Skeletal muscle satellite cell (primary cell): ENCODE data around the gene DGKD.

Experiments
- H3K27me3 ChIP-seq: 2 replicates; pipeline ENCODE4 v1.7.0; 2013; ENCODE audit warnings: low read length; ENCODE audit not compliant: control insufficient read depth, insufficient read depth
- H3K36me3 ChIP-seq: 2 replicates; pipeline ENCODE4 v1.7.0; 2013; ENCODE audit warnings: mild to moderate bottlenecking, control low read depth, low read length; ENCODE audit not compliant: insufficient read depth
- H3K4me1 ChIP-seq: 2 replicates; pipeline ENCODE4 v1.7.0; 2013; ENCODE audit warnings: low read length; ENCODE audit not compliant: control insufficient read depth, insufficient read depth
- H3K4me2 ChIP-seq: 2 replicates; pipeline ENCODE4 v1.7.0; 2013; ENCODE audit warnings: mild to moderate bottlenecking, low read length
- H3K4me3 ChIP-seq: 2 replicates; pipeline ENCODE4 v1.7.0; 2013; ENCODE audit warnings: low read length
- H3K9ac ChIP-seq: 2 replicates; pipeline ENCODE4 v1.7.0; 2013; ENCODE audit warnings: mild to moderate bottlenecking, low read depth, low read length, moderate library complexity
- H3K9me3 ChIP-seq: replicated peaks from 2 replicates; pipeline ENCODE4 v1.7.0; 2013; ENCODE audit warnings: mild to moderate bottlenecking, control low read depth, low read length

DGKD gene

GRCh38 chr2:233428008-233428407 is 73.7 kb downstream of the DGKD start:
- Histone ChIP-seq H3K36me3 (no peaks in the 10 kb centered on the region), H3K4me1 (peaks cover 30% of the 10 kb centered on the region)

GRCh38 chr2:233428438-233428837 is 74.1 kb downstream of the DGKD start:
- Histone ChIP-seq H3K9ac (no peak overlapping the region), H3K4me1 (peaks cover 30% of the 10 kb centered on the region), H3K9me3 (peaks cover 10% of the 10 kb centered on the region), H3K4me2 (no peak overlapping the region), H3K4me3 (no peak overlapping the region), H3K36me3 (no peaks in the 10 kb centered on the region), H3K27me3 (no peaks in the 10 kb centered on the region)

More at GRCh38 chr2:233428008-233428407, 73.7 kb downstream of the DGKD start:
- H3K27me3 ChIP-seq: no peaks in the 10 kb centered on the region
- H3K4me2 ChIP-seq: no peak overlapping the region
- no peak overlapping the region for H3K4me3 ChIP-seq
- H3K9me3 ChIP-seq: peaks cover 10% of the 10 kb centered on the region
- H3K9ac ChIP-seq: no peak overlapping the region

- H3K36me3 ChIP-seq: no peaks in the 10 kb centered on the region
- no peaks in the 10 kb centered on the region for H3K27me3 ChIP-seq
- H3K9me3 ChIP-seq: peaks cover 10% of the 10 kb centered on the region
- H3K4me2 ChIP-seq: no peak overlapping the region
- no peak overlapping the region for H3K4me3 ChIP-seq
- no peak overlapping the region for H3K9ac ChIP-seq
- H3K4me1 ChIP-seq: peaks cover 26% of the 10 kb centered on the region
Measured at GRCh38 chr2:233429175-233429897, 75.0 kb downstream of the DGKD start.

- Histone ChIP-seq H3K36me3 (no peaks in the 10 kb centered on the region), H3K4me2 (no peak overlapping the region), H3K9me3 (peaks cover 10% of the 10 kb centered on the region), H3K4me1 (peaks cover 20% of the 10 kb centered on the region), H3K9ac (no peak overlapping the region), H3K27me3 (no peaks in the 10 kb centered on the region), H3K4me3 (no peak overlapping the region)
Measured at GRCh38 chr2:233430081-233430480, 75.8 kb downstream of the DGKD start.

GRCh38 chr2:233430651-233431050 is 76.4 kb downstream of the DGKD start:
- Histone ChIP-seq H3K4me1 (peaks cover 20% of the 10 kb centered on the region), H3K36me3 (no peaks in the 10 kb centered on the region)

GRCh38 chr2:233433029-233433428 is 78.7 kb downstream of the DGKD start:
- H3K4me2 ChIP-seq: no peak overlapping the region
- H3K4me1 ChIP-seq: peaks cover 12% of the 10 kb centered on the region

More at GRCh38 chr2:233430651-233431050, 76.4 kb downstream of the DGKD start:
- H3K9me3 ChIP-seq: peaks cover 10% of the 10 kb centered on the region
- H3K4me3 ChIP-seq: no peak overlapping the region
- no peaks in the 10 kb centered on the region for H3K27me3 ChIP-seq
- H3K4me2 ChIP-seq: no peak overlapping the region
- H3K9ac ChIP-seq: no peak overlapping the region

GRCh38 chr2:233433794-233434193 is 79.5 kb downstream of the DGKD start:
- peaks cover 16% of the 10 kb centered on the region for H3K36me3 ChIP-seq
- H3K9me3 ChIP-seq: no peaks in the 10 kb centered on the region
- H3K4me1 ChIP-seq: peaks cover 12% of the 10 kb centered on the region
- no peak overlapping the region for H3K4me3 ChIP-seq
- no peaks in the 10 kb centered on the region for H3K27me3 ChIP-seq
- no peak overlapping the region for H3K9ac ChIP-seq
- no peak overlapping the region for H3K4me2 ChIP-seq

More at GRCh38 chr2:233433029-233433428, 78.7 kb downstream of the DGKD start:
- H3K36me3 ChIP-seq: peaks cover 13% of the 10 kb centered on the region
- no peak overlapping the region for H3K9ac ChIP-seq
- H3K4me3 ChIP-seq: no peak overlapping the region
- H3K27me3 ChIP-seq: no peaks in the 10 kb centered on the region
- H3K9me3 ChIP-seq: no peaks in the 10 kb centered on the region

- Histone ChIP-seq H3K4me2 (no peak overlapping the region), H3K4me1 (peaks cover 6% of the 10 kb centered on the region), H3K4me3 (no peak overlapping the region), H3K27me3 (no peaks in the 10 kb centered on the region), H3K9me3 (no peaks in the 10 kb centered on the region), H3K36me3 (peaks cover 16% of the 10 kb centered on the region), H3K9ac (no peak overlapping the region)
Measured at GRCh38 chr2:233434666-233435330, 80.5 kb downstream of the DGKD start.

- H3K4me3 ChIP-seq: no peak overlapping the region
- H3K4me2 ChIP-seq: no peak overlapping the region
- no peak overlapping the region for H3K9ac ChIP-seq
- H3K27me3 ChIP-seq: no peaks in the 10 kb centered on the region
- no peaks in the 10 kb centered on the region for H3K9me3 ChIP-seq
- peaks cover 16% of the 10 kb centered on the region for H3K36me3 ChIP-seq
- no peaks in the 10 kb centered on the region for H3K4me1 ChIP-seq
Measured at GRCh38 chr2:233435436-233436190, 81.3 kb downstream of the DGKD start.

- no peaks in the 10 kb centered on the region for H3K27me3 ChIP-seq
- H3K4me1 ChIP-seq: no peaks in the 10 kb centered on the region
- H3K4me3 ChIP-seq: no peak overlapping the region
- no peak overlapping the region for H3K9ac ChIP-seq
- no peaks in the 10 kb centered on the region for H3K9me3 ChIP-seq
- no peak overlapping the region for H3K4me2 ChIP-seq
- H3K36me3 ChIP-seq: peaks cover 16% of the 10 kb centered on the region
Measured at GRCh38 chr2:233436191-233436581, 81.9 kb downstream of the DGKD start.

- Histone ChIP-seq H3K36me3 (peaks cover 16% of the 10 kb centered on the region), H3K9me3 (no peaks in the 10 kb centered on the region), H3K9ac (no peak overlapping the region), H3K4me1 (no peaks in the 10 kb centered on the region), H3K4me2 (no peak overlapping the region), H3K4me3 (no peak overlapping the region), H3K27me3 (no peaks in the 10 kb centered on the region)
Measured at GRCh38 chr2:233436691-233437438, 82.6 kb downstream of the DGKD start.
